Activated CD4-positive, alpha-beta T cell treated with anti-CD3 and anti-CD28 coated beads, Interleukin-2, amount 50 U/mL, for 24 hours (primary cell): ENCODE data around the gene PRSS36.
"Not testable (repeated sequence)": the region's sequence is repeated elsewhere in the genome, so short reads cannot be mapped to it uniquely, and the experiment has no call there.

Experiments
- DNase-seq, 2 donors: peaks; one replicate each; pipeline ENCODE4 v3.0.0-alpha.2; 2020; ENCODE audit warnings: low read depth in 1 of 2, low spot score in 1 of 2

PRSS36 gene

DNA sequence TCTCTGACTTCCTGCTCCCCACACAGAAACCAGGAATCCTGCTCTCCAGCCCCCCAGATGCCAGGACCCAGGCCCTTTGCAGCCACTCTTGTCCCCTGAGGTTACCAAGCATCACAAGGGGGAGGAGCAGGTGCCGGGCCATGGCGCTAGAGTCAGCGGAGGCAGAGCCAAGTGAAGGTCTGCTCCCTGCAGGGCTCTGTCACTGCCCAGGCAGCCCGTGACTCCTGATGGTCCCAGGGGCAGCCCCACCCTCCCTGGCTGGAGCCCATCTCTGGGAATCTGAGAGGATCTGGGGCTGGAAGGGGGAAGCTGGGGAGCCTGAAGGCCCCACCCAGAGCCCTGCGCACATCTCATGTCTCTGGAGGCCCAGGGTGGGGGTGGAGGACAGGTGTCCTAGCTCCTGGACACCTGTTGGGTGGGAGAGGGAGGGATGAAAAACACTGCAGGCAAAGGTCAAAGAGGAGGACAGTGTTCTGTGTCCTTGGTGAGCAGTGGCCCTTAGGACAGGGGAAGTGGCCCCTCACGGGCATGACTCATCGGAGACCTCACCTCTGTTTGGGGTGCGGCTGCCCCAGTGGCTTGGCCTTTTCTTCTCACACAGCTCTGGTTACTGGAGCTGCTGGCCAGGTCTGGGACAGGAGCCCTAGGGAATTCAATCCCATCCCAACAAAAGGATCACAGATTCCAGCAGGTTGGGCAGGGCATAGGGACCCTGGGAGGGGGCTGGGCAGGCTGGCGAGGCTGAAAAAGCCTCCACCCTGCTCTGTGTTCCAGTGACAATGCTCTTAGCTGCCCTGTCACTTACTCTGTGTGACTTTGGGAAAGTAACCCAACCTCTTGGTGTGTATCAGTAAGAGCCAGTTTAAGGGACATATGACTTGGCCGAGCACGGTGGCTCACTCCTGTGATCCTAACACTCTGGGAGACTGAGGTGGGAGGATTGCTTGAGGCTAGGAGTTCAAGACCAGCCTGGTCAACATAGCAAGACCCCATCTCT is at the start of gene PRSS36:
TSS of gene PRSS36 (minus strand) at position 173 of the 997 bp plus-strand sequence. CDS start at position 142, 31 bp downstream.
- DNase-seq, result no peak

DNA sequence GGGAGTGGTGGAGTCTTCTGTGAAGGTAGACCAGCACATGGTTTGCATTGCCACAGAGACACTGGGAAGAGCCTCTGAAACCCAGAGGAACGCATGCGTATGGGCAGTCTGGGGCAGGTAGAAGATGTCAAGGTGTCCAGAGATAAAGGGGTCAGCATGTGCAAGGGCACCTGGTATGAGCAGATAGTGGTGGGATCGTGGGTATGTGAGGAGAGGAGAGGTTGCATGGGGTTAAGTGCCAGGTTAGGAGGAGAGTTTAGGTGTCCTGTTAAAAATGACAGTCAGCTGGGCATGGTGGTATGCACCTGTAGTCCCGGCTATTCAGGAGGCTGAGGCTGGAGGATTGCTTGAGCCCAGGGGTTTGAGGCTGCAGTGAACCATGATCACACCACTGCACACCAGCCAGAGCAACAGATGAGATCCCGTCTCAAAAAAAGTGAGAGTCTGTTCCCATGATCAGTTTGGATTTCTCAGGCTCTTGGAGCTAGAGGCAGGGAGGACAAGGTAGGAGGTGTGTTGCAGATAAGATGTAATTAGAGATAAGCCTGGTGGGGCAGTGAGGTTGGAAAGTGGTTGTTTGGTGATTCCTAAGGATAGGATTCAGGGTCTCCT is 49.7 kb upstream of the PRSS36 start:
- no peak for DNase-seq

DNA sequence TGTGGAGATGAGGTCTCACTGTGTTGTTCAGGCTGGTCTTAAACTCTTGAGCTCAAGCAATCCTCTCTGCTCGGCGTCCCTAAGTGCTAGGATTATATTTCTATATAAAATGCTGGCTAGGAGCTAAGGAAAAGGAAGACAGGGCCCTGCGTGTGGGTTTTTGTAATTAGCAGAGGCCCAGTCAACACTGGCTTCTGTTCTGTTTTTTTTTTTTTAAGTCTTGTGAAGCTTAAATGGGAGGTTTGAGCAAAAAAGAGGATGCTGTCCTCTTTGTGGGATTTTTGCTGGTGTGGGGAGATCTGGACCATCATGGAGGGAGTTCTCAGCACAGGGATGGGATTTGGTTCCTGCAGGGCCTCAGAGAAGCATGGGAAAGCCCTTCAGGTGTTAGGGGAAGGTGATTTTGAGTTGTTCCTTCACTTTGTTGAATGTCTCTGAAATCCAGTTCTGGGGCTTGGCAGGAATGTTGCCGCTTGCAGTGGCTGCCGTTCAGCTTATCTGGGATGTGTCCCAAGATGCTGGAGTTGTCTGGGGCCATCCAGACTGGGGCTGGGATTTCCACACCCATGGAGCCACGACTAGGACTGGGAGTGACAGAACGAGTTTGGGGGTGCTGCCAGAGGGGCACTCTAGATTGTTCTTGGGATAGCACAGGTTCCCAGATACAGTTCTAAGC is 48.5 kb upstream of the PRSS36 start:
- no peak for DNase-seq

DNA sequence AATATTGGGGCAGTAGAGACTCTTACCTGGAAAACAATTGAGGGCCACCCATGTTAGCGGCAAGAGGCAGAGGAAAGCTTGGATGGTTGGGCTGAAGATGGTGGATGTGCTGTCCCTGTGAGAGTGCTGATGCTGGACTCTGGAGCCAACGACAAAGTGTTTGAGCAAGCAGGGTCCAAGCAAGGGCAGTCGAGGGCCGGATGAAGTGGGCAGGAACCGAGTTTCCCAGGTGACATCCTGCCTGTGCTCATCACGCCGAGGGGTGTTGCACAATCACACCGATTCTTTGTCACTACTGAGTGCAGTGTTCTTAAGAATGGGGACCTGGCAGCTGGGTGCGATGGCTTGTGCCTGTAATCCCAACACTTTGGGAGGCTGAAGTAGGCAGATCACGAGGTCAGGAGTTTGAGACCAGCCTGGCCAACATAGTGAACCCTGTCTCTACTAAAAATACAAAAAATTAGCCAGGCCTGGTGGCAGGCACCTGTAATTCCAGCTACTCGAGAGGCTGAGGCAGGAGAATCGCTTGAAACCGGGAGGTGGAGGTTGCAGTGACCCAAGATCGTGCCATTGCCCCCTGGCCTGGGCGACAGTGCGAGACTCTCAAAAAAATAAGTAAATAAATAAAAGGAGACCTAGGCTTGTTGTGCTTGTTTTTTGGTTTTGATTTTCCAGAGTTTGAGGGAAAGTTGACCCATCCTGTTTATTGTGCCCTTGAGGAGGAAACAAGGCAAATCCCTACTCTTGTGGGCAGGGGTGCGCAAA is 46.6 kb upstream of the PRSS36 start:
- DNase-seq, result no peak

DNA sequence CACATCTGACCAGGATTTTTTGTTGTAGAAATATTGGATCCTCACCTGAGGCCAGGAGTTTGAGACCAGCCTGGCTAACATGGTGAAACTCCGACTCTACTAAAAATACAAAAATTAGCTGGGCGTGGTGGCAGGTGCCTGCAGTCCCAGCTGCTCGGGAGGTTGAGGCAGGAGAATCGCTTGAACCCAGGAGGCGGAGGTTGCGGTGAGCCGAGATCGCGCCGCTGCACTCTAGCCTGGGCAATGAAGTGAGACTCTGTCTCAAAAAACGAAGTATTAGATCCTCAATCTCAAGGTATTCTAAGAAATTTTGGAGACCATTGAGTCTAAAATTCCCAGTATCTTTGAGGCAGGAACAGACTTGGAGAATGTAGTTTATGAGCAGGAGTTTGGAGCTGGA is 46.0 kb upstream of the PRSS36 start:
- not testable (repeated sequence) for DNase-seq

DNA sequence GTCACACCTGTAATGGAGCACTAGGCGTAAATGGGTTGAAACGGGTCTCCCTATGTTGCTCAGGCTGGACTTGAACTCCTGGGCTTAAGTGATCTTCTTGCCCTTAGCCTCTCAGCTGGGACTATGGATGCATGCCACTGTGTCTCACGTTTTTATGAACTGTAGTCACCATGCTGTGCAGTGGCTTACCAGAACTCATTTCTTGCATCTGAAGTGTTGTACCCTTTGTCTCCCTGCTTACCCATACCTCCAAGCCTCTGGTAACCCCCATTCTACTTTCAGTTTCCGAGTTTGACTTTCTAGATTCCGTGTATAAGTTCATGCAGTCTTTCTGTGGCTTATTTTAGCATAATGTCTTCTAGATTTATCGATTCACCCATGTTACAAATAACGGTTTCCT is 45.0 kb upstream of the PRSS36 start:
- DNase-seq, result no peak

DNA sequence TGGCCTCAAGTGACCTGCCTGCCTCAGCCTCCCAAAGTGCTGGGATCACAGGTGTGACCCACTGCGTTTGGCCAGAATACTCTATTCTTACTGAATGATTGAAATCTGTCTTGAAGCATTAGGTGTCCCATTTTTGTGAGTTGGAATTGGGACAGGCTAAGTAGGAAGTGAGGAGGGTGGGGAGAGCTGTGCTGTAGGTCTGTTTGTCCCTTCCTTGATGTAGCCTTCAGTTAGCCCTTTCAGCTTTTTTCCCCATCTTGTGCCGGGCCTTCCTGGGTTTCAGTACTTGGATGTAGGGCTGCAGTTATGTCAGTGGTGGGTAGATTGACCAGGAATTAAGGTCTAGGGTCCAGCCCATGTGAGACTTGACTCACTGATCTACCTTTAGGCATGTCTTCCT is 44.0 kb upstream of the PRSS36 start:
- no peak for DNase-seq

DNA sequence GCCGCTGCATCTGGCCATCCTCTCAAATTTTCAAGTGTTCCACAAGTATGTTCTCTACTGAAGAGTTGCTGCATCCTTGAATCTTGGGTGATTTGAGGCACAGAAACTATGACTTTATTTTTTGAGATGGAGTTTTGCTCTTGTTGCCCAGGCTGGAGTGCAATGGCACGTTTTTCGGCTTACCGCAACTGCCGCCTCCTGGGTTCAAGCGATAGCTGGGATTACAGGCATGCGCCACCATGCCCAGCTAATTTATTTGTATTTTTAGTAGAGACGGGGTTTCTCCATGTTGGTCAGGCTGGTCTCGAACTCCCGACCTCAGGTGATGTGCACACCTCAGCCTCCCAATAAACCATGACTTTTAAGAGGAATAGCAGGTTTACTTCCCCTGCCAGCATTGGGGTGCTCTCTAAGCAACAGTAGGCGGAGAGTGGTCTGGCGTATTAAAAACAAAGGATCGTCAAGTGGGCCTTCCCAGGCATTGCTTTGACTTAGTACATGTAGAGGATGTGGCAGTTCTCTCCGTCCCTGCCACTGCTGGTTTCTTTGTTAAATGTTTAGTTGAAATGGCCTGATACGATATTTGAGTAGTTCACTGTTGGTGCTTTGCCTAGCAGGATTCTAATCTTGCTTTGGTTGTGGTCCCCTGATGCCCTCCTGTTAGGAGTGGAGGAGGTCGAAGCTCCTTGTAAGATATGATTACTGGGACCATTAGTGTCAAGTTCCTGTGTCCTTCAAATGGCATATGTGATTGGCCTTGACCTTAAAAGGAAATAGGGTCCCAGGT is 43.2 kb upstream of the PRSS36 start:
- no peak for DNase-seq

DNA sequence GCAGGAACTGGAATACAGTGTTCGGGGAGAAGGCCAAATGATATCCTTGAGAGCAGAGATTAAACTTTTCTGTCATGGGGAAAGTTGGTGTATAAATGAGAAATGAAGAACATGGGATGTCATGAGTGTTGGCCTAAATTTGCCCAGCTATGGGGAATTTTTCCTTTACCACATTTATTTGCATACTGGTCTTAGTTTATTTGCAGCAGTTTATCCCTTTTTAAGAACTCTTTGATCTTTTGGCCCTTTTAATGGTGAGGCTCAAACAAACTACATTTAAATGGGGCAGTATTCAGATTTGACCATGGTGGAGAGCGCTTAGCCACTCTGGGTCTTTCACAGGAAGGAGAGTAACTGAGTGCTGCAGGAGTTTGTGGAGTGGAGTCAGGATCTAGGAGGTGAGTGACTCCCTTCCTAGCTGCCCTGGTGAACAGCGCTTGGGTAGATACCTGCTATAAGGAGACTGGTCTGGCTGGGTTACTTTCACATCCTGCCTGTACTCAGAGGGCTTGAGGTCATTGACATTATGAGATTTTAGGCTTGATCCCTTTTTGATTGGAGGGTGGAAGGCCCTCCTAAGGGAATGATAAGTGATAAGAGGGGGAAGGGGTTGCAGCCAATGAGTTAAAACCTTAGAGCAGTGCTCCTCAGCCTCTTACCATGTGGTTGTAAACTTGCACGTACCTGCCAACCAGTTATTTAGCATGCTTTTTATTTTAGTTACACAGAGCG is 42.0 kb upstream of the PRSS36 start:
- no peak for DNase-seq

DNA sequence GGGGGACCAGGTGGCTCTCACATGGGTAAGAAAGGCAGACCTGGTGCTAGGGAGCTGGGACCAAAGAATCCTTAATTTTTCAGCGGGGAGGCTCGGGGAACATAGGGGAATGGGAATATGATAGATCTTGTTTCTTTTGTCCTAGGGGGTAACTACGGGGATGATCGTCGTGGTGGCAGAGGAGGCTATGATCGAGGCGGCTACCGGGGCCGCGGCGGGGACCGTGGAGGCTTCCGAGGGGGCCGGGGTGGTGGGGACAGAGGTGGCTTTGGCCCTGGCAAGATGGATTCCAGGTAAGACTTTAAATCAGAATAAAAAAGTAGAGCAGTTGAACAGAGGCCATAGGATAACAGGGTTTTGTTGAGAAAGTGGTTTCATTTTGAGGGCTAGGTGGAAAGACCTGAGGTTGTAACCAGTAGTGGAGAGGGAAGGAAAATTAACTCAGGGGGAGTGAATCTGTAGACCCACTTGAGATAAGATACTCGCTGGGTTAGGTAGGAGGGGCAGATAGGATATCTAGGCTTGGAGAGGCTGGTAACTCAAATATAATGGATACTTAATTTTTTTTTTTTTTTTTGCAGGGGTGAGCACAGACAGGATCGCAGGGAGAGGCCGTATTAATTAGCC is 41.1 kb upstream of the PRSS36 start:
- DNase-seq, result no peak

DNA sequence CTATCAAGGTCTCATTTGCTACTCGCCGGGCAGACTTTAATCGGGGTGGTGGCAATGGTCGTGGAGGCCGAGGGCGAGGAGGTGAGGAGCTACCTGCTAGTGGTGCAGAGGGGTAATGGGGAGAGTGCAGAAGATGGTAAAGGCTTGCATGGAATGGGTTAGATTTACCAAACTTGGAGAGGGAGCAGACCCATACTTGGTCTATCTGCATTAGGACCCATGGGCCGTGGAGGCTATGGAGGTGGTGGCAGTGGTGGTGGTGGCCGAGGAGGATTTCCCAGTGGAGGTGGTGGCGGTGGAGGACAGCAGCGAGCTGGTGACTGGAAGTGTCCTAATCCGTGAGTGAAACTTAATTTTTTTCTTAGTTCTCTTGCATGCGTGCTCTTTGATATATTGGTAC is 40.2 kb upstream of the PRSS36 start:
- DNase-seq, result no peak

DNA sequence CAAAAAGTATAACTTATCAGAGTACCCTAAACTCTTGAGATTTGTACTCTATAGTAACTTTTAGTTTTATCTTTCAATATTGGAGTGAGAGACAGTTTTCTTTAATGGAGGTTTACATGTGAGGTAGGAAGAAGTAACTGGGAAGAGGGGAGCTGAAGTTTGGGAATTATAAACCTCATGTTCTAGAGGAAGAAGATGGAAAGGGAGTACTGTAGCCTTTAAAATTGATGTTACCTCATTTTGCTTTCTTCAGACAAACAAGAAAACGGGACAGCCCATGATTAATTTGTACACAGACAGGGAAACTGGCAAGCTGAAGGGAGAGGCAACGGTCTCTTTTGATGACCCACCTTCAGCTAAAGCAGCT is 39.5 kb upstream of the PRSS36 start:
- no peak for DNase-seq

DNA sequence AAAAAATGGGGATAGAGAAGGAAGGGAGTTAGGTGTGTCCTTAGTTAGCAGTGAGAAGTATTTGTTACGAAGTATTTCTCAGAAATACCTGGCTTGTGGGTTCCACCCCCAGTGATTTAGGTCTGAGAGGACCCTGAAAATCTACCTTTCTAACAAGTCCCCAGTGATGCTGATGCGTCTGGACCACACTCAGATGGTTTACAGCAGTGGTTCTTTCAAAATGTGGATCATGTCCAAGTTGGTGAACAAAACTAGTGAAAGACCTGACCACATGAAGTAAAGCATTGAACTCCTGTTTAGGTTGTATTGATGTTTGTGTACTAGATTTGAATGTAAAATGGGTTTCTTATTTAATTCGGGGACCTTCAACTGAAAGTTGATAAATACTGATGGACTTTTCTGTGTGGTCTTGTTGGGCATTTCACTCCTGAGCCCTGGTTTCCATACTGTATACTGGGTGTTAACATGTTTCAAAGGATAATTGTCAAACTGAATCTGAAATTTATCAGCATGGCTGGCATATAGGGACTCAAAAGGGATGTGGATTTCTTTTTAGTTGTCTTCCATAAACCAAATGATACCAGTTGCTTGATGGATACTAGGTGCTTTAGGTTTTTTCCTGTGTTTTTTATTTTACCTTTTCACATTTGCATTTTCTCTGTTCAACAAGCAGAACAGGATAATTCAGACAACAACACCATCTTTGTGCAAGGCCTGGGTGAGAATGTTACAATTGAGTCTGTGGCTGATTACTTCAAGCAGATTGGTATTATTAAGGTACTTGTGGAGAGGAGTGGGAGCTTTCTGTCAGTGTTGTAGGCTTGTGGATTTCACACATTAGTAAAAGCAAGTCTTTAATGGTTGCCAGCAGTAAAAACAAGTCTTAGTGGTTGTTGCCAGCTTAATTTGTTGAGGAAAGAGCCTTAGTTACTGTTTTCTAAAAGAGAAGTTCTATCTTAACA is 38.9 kb upstream of the PRSS36 start:
- DNase-seq, result no peak

DNA sequence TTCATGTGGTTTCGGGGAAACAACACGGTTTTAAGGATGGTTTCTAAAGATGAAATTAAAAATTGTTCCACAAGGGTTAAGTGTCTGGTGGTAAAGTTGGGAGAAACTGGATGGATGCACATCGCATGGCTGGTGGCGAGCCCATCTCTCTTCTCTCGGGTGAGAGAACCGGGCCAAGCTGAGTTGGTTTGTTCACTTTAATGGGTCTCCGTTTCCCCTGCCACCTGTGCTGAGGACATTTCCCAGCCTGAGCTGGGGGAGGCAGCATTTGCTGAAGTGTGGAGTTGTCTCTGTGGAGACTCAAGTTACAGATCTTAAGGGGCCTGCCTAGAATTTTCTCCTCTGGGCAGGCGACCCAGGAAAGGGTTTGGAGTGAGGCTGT is 37.9 kb upstream of the PRSS36 start:
- DNase-seq, result no peak

DNA sequence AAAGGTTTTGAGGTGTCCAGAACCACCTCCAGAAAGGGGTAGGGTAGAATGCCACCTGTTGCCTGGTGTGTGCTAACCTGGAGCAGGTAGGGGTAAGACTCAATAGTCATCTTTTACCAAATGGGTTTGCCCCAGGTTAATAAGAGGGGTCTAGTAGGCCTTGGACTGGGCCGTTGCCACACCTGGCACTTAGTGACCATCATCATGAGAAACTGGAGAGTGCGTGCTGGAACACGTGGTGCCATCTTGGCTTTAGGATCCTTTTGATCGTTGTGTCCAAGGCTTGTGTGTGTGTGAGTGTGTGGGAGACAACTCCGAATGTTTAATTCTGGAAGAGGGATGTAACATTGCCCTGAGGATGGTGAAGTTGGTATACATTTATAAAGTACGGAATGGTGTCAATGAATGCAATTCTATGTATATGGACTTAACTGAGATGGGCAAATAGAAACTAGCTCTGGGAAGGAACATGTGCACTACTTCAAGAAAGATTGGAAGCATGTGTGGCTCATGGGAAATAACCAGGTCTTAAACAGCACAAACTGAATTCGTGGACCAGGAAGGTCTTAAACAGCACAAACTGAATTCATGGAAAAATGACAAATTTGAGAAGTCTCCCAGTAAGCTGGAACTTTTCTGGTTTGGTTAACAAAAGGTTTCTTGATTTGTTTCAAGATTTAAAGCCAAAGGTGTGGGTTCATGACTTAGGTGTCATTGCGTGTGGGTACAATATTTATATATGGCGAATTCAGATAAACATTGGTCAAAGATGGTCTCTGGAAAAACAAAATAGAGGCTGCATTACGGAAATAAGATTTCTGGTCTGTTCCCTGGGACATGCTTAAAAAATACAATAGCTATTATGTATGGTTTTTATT is 37.3 kb upstream of the PRSS36 start:
- no peak for DNase-seq

DNA sequence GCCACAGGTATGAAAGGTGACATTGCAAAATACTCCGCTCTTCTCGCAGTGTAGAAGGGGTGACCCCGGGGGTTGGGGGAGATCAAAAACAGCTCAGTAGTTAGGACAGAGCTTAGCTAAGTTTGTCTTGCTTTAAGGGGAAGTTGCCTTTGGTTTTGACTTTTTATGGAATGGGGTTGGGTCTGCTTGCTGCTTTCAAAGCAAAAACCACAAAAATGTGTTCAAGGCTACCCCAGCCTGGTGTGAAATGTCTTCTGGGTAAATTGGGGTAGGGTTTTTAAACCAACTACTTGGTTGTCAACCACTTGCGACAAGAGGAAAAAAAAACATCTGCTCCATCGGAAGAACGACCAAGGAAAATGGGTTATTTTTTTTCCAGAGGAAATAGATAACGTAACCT is 36.3 kb upstream of the PRSS36 start:
- no peak for DNase-seq

DNA sequence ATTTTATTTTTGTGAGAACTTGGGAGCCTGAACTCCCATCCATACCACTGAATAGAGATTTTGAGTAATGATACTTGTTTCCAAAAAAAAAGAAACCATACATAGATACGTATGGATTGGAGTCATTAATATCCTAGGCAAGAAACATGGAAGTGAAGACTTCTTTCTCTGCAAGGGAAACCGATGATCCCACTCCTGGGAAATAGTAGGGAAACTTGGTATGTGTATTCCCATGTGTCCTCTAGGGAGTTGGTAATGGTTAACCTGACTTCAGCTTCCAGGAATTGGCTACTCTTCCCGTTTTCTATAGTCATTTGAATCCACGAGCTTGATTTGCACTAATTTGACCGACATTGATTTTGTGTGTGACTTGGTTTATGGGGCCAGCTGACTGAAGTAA is 35.5 kb upstream of the PRSS36 start:
- no peak for DNase-seq
